GM12874 (cell line): Measurements from ENCODE around the gene LRRC51.

ENCODE experiments used
- CTCF ChIP-seq: IDR thresholded peaks from 2 replicates; pipeline ENCODE4 v1.5.1; 2011; ENCODE audit warnings: low read depth, mild to moderate bottlenecking, control low read depth, low read length, moderate library complexity; ENCODE audit not compliant: insufficient read depth

Gene LRRC51

DNA sequence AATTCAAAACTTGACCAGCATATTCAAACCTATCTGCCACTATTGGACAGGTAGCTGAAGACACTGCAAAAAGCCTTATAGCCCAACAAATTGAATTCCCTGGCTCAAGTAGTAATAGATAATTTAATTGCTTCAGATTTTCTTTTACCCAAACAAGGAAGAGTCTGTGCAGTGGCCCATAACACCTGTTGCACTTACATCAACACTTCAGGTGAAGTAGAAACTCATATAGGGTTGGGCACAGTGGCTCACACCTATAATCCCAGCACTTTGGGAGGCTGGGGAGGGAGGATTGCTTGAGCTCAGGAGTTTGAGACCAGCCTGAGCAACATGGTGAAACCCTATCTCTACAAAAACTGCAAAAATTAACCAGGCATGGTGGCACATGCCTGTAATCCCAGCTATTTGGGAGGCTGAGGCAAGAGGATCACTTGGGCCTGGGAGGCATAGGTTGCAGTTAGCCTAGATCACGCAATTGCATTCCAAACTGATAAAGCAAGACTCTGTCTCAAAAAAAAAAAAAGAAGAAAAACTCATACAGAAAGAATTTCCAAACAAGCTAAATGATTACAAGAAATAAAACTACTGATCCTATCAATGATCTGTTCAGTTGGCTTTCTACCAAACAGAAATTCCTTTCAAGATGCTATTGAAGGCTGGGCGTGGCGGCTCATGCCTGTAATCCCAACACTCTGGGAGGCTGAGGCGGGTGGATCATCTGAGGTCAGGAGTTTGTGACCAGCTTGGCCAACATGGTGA lies 64.3 kb downstream of the LRRC51 start:
- TF ChIP-seq CTCF = no peak
